HG02884 (cell line): ENCODE results near the gene PRKCZ.

Experiments used
- ATAC-seq: cut with Tn5 transposase; IDR thresholded peaks from one replicate; pipeline ENCODE4 v1.9.1; 2021; ENCODE audit warnings: mild to moderate bottlenecking, moderate library complexity; ENCODE audit not compliant: unreplicated experiment

Gene PRKCZ

DNA sequence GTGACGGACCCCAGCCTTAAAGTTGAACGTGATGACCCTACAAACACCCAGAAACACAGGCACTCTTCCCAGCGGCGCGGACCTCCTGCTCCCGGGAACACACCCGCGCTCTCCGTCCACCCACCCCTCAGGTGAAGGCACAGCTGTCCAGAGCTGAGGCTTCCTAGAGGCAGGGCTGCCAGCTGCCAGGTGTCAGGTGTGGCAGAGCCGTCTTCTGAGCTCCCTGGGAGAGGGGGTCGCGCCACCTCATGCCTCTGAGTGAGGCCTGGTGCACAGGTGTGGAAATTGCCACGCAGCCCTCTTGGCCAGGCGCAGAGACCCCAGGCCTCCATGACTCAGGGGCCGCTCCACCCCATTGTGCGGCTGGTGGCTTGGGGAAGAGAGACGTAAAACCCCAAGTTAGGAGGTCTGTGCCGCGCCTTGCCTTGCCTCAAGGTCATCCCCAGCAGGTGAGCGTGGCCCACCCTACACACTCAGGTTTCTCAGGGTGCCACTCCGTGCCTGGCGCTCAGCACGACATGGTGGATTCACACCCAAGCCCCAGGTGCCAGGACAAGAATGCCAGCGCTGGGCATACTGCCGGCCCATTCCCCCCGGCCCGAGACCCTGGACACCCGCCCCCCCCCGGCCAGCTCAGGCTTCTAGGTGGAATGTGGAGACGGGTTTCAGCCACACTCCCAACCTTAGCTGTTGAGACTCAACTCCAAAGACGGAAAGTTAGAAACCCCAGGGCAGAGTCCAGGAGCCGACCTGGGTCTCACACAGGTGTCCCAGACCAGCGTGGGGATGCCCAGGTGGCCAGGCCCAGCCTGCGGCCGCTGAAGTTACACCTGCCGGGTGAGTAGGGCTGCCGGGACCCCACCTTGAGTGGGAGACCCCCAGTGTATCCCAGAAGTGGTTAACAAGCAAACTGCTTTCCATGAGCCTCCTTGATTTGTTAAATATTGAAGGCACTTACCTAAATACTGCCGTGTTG lies 136.0 kb downstream of the PRKCZ start:
- no peak for ATAC-seq

DNA sequence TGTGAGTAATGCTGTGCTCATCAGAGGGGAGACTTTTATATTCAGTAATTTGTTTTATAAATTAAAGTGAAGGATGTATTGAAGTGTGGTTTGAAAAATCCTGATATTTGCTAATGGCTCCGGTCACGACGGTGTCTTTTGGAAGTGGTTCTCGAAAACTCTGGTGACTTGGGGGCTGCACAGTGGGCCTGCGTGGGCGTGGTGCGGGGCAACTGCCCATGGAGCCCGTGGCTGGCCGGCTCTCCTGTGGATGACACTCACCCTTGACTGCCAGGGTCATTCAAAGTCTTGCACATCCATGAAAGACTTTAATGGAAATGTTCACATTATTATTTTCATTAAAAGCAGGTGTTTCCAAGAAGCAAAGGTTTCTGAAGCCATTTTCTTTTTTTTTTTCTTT lies 136.7 kb downstream of the PRKCZ start:
- ATAC-seq, result no peak

DNA sequence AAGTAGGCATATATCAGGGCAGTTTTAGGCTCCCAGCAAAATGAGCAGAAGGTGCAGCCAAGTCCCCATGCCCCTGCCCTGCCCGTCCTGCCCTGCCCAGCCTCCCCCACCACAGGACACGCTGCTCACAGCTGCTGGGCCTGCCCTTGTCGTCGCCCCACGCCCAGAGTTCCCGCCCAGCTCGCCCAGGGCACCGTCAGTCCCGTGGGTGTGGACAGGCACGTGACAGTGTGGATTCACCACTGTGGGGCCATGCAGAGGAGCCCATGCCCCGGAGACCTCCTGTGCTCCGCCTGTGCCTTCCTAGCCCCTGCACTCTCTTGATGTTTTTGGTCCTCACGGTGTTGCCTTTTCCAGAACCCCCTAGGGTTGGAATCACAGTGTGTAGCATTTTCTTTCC lies 137.4 kb downstream of the PRKCZ start:
- no peak for ATAC-seq

DNA sequence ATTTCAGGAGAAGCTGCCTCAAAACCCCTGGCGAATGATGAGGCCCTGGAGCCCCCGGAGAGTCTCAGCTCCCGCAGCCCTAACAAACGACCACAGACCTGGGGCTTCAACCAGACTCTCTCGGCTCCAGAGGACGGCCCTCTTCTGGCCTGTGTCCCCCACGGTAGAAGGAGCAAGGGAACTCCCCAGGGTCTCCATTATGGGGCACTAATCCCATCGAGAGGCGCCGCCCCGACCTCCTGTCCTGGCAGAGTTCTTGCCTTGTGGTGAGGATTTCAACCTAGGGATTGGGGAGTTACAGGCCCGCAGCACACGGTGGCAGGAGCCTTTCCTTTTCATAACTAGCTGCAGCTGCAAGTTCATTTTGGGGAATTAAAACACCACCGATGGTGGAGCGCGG lies 138.1 kb downstream of the PRKCZ start:
- no peak for ATAC-seq

DNA sequence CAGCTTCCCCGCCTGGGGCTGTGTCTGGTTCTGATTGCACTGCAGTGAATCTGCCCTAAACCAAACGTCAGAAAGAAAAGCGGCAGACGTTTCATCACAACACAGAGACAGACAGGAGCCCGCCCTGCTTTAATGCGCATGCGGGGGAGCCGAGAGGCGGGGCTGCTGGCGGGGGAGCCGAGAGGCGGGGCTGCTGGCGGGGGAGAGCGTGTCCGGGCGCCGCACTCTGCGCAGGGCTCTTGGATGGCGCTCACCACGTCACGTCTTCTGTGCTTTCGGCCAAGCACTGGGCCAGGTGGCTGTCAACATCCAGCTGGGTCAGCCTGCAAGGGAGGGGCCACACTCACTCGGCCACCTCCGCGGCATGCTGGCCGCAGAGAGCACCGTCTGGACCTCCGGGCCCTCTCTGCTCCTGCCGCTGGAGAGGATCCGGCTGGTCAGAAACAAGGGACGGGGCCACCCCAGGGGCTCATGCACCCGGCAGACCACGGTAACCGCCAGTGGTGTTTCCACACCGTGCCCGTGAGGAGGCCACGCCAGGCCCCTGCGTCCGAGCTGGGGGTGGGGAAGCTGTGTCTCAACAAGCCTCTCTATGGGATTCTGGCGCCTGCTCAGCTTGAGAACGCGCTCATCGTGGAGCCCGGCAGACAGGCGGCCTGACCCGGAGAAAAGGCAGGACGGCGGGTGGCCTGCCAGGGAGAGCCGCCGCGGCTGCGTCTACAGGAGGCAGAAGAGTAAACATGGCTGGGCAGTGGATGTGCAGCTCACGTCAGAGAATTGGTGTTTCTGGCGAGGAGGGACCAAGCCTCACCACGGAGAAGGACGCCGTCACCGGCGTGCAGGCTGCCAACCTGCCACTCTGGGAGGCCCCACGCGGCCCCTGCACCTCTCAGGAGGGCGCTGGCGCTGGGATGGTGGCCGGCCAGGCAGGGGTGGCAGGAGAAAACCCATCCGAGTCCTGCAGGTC lies 139.5 kb downstream of the PRKCZ start:
- ATAC-seq, result peak; percentile 69

DNA sequence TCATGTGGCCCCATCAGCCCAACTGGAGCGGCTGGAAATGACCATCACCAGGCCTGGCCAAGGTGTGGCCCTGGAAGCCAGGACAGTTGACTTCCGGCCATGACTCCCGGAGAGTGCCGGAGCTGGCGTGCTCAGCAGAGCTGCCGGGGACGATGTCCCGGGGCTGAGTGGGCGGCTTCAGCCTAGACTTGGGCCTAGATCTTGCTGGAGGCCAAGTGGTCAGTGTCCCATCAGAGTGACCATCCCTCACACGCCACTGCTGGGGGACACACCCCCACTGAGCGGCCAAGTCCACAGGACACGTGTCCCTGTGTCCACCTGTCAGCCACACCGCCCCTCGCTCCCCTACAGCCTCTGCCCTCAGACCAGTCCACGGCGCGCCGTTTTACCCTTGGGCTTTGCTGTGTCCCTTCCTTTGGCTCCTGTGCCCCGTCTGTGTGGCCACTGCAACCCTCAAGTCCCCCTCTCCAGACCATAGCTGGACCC lies 140.3 kb downstream of the PRKCZ start:
- ATAC-seq, result no peak

DNA sequence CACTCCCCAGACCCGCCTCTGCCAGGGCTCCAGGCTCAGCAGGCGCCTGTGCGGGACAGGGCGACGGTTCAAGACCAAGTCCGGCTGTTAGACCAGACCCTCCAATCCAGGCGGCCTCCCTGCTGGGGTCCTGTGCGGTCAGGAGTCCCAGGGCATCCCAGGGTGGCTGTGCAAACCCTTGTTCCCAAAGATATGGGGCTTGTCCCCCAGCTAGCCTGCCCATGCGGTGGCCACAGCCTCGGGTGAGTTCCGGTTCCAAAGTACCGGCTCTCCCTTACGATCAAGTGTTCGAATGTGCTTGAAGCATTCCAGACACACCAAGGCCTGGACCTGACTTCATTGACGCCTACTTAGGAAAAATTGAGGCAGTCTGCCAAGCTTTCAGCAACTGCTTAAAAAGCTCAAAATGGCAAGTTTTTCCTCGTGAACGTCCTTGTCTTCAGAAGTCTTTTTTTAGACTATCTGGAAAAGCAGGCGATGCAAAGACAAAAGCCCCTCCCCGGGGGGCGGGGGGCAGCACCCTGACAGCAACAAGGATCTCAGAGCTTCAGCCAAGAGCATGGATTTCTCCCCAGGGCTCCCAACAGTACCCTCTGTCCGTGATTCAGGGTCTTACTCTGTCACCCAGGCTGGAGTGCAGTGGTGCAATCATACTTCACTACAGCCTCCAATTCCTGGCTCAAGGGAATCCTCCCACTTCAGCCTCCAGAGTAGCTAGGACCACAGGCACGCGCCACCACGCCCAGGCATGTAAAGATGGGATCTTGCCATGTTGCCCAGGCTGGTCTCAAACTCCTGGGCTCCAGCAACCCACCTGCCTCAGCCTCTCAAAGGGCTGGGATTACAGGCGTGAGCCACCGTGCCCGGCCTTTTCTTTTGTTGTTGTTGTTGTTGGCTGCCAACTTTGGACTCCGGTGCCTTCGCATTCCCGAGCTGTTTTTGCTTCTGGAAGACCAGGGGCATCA lies 142.1 kb downstream of the PRKCZ start:
- no peak for ATAC-seq

DNA sequence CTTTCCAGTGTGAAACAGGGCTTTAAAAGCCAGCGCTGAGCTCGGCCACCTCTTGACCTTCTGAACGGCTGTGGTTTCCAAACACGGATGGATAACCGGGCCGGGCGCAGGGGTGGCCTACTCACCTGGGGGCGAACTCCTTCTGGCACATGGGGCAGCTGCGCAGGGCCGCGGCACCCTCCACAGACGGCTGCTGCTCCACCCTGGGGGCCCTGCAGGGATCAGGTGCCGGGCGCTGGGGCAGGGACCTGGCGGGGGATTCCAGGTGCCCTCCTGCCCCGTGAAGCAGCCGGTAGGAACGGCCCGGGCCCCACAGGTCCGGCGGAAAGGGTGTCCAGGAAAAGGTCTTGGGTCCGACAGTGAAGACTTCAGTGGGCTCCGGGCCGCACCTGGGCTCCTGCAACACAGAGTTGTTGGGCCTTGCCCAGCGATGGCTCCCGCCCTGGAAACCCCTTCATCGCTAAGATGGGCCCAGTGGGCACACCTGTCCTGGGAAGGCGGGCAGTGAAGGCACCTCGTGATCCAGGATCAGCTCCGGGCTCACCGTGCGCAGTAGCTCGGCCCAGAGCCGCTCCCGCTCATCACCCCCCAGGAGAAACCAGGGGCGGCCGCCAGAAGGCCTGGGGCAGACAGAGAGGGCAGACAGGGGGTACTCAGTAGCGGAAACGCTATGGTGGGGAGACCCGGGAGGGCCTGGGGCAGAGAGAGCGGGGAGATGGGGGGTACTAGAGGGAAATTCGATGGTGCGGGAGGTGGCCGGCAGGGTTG lies 143.5 kb downstream of the PRKCZ start:
- no peak for ATAC-seq

DNA sequence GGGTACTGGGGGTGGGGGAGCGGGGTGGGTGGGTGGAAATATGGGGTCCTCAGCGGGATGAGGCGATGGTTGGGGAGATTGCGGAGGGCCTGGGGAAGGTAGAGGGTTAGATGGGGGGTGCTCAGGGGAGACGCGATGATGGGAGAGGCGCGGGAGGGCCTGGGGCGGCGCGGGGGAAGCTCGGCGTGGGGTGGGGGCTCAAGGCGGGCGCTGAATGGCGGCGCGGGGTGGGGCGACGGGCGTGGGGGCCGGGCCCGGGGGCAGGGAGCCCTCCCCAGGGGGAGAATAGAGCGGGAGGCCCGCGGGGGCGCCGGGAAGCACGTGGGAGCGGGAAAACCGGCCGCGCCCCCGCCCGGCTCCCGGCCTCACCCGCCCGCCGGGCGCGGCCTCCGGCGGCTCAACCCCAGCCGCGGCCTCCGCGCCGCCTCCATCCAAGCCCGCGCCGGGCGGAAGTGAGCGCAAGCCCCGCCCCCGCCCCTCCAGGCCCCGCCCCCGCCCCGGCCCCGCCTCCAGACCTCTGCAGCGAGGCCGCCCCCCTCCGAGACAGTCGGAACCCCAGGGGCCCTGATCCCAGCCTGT lies 144.2 kb downstream of the PRKCZ start, which contains the start of gene FAAP20:
TSS of gene FAAP20 (minus strand) at position 454 of the 579 bp plus-strand sequence. CDS start at position 431, 23 bp downstream.
- peak; percentile 36 for ATAC-seq

DNA sequence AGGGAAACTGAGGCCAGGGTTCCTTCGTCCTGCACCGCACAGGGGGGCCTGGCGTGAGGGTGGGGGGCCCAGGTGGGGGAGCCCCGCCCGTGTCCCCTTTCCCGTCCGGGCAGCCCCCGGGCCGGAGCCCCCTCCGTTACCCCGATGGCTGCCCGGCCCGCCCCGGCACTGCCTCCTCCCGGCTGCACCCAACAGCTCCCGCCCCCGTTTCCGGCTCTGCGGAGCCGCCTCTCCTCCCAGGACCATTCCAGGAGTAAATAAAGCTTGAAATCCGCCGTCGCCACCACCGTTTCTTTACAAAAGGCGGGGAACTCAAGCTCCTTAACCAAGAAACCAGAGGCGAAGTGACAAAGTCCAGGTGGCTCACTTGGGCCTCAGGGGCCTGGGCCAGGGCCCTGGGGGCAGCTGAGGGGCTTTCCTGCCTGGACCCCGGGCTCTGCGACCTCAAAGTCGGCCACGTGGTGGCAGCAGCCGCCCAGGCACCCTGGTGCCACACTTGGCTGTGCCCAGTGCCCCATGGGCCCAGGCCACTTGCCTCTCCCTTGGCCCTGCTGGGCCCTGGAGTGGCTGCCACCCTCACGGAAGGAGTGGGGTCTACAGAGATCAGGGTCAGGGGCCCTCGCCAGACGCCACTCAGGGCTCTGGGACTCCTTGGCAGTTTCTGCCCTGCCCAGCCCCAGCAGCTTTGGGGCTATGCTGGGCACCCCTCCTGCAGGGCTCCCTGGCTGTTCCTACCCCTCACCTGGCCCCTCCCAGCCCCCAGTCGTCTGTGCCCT lies 144.9 kb downstream of the PRKCZ start:
- peak; percentile 58 for ATAC-seq

DNA sequence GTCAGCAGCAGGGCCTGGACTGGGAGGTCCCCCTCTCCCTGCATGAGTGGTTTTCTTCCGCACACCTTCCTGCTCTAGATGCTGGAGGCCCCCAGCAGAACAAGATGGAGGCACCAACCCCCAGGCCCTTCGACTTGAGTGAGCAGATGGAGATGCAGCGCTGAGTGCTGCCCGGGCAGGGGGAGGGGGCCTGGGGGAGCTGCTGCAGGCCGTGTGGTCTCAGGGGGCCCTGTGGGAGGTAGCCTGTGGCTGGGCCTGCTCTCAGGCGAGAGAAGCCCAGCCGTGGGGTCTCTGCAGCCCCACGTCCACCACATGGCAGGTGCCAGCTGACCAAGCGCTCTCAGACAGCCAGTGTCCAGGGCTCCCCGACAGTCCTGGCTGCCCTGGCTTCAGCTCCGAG lies 145.6 kb downstream of the PRKCZ start:
- ATAC-seq, result no peak

DNA sequence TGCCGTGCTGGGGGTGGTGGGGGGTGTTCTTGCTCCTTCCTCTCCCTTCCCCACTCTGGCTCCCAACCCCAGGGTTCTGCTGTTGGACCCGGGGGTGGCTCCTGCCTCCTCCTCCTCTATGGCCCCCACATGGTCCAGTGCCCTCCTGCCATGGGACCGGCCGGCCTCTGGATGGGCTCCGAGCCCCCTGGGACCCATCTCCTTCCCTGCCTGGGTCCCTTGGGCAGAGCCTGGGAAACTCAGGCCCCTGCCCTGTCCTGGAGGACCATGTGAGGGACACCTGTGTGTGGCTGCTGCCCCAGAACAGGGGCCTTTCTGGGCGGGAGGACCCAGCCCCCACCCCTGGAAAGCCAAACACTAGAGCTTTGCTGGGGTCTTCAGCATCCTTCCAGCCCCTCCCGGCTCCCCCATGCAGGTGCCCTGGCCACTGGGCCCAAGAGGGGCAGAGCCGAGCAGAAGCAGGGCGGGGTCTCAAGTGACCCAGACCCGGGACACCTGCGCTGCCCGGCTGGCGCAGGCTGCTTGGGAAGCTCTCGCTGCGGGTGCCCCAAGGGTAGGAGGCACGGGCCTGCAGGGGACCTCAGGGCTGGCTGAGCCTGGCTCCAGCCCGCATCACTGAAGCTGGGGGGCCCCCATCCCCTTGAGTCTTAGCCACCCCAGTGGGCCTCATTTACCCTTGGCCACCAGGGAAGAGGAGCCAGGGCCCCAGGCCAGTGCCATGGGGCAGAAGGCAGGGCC lies 146.9 kb downstream of the PRKCZ start:
- ATAC-seq, result no peak

DNA sequence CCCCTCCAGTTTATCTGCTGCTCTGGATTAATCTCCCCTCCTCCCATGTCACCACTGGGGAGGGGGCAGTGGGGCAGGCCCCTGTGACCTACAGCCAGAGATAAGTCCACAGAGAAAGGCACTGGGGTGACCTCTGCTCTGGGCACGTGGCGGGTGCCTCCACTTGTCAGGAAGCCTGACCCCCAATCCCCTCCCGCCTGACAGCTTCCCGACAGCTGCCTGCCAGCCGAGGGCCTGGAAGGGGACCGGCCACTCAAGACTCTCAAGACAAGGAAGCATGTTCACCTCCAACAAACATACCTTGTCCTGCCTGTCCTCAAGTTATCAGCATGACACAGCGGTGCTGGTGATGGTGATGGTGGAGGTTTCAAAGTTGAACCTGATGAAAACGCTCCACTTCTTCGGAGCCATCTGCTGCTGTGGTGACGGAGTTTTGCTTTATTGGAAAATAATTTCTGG lies 147.5 kb downstream of the PRKCZ start:
- ATAC-seq, result no peak

DNA sequence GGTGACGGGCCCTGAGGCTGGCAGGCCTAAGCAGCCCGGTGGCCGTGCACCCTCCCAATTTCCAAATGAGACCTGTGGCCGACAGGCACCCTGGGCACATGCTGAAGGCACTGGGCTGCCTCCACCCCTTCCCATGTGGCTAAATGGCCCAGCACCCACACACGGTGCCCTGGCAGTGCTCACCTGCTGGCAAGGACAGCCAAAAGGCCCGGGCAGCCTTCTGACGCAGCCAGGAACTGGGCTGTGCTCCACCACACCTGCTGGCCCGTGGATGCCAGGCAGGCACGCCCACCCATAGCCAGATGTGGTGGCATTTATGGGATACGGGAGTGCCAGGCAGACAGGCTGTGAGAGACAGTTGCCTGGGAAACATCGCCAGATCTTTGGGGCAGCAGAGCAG lies 148.4 kb downstream of the PRKCZ start:
- no peak for ATAC-seq

DNA sequence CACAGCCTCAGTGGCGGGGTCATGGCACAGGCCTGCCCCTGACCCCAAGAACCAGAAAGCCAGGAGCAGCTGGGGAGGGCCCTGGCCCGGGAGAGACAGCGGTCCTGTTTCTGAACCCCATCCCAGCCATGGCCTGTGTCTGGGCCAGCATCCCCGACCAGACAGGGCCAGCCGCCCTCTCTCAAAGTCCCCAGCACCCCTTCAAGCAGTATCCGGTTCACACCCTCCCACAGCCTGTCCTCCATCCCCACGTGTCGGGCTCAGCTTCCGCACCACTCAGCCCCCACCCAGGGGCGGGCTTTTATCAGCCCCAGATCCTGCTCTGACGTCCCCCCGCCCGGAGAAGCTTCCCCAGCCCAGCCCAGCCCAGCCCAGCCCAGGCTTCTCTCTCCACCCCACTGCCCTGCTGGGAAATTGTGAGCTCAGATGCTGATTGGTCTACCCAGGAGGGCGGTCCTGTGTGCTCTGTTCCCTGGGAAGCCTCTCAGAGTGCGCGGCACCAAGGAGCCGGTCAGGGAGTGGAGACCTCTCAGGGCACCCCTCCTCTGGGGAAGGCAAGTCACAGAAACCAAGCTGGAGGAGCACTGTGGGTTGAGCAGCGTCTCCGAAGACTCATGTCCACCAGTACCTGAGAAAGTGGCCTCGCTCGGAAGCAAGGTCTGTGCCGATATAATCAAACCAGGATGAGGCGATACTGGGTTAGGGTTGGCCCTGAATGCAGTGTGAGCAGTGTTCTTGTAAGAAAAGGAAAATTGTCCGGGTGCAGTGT lies 149.0 kb downstream of the PRKCZ start:
- ATAC-seq, result peak; percentile 36

DNA sequence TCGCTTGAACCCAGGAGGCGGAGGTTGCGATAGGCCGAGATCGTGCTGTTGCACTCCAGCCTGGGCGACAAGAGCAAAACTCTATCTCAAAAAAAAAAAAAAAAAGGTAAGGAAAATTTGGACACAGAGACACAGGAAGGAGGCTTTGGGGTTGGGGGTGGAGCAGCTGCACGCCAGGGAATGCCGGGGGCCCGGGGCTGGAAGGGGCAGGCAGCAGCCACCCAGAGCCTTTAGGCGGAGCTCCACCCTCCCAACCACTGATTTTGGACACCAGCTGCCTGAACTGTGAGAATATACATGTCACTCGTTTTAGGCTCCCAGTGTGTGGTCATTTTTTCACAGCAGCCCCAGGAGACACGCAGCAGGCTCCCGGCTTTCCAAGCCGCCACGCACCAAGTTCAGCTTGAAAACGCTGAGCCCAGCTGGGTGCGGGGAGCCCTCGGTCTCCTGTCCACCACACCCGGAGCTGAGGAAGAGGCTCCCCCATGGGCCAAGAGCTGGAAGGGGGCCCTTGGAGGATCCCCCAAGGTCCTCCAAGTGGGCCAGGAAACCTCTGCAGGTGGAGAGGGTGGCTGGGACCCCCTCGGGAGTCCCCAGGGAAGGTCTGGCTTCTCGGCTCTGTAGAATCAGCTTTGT lies 150.2 kb downstream of the PRKCZ start:
- ATAC-seq, result no peak
